Measurements from ENCODE around the gene HSPG2. TPM values are rescaled to one million over a fixed set of nuclear protein-coding genes. Genes with fewer than 3 reads are reported as not detected.

HSPG2 gene
- total and polyA plus RNA-seq, 10 donors, result 14.4 to 395 (median 151) TPM

GRCh38 chr1:21782868-21783678 lies 154.0 kb downstream of the HSPG2 start, which contains the start of gene USP48:
USP48 (minus strand) TSS chr1:21783149; CDS start chr1:21782957, 192 bp downstream.
- peak; percentile 100 for DNase-seq

DNA sequence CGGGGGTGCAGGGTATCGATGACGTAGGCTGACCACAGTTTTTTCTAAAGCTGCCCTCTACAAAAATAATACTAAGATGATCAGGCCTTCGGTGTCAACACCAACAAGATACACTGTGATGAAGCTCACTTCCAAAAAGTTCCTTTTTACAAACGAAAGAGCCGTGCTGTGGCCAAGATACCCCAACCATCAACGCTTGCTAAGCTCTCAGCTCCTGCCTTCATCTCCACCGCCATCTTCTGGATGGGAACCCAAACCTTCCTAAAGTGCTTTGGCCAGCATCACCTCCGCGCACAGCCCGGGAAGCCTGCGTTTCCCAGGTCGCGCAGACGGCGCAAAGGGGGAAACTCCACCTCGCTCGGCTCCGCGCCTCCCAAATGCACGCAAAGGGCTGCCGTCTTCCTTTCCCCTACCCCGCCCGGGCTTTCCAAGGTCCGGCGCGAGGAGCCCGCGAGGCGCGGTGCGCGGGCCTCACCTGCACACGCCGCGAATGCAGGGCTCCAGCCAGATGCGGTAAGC lies 154.7 kb downstream of the HSPG2 start:
- H3K4me1 ChIP-seq, result peaks cover 21 to 57% (median 44%) of the 10 kb centered on the region in 6 donors
- TF ChIP-seq, protein P1, sequence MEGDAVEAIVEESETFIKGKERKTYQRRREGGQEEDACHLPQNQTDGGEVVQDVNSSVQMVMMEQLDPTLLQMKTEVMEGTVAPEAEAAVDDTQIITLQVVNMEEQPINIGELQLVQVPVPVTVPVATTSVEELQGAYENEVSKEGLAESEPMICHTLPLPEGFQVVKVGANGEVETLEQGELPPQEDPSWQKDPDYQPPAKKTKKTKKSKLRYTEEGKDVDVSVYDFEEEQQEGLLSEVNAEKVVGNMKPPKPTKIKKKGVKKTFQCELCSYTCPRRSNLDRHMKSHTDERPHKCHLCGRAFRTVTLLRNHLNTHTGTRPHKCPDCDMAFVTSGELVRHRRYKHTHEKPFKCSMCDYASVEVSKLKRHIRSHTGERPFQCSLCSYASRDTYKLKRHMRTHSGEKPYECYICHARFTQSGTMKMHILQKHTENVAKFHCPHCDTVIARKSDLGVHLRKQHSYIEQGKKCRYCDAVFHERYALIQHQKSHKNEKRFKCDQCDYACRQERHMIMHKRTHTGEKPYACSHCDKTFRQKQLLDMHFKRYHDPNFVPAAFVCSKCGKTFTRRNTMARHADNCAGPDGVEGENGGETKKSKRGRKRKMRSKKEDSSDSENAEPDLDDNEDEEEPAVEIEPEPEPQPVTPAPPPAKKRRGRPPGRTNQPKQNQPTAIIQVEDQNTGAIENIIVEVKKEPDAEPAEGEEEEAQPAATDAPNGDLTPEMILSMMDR (IDR thresholded peaks at IDR 0.05 in 8 of 11, conservative IDR thresholded peaks at IDR 0.05 in 3 of 11), result peak in 5 of 11 experiments; percentile 9 to 36 (median 25)
- TF ChIP-seq POLR2A (IDR thresholded peaks at IDR 0.05) (no peak), POLR2AphosphoS5 (IDR thresholded peaks at IDR 0.05) (no peak)
- DNase-seq, result no peak

More at GRCh38 chr1:21782868-21783678, 154.0 kb downstream of the HSPG2 start, which contains the start of gene USP48:
- Histone ChIP-seq H3K27me3 (replicated peaks in 1 of 7) (no peaks in the 10 kb centered on the region), H3K4me1 (peaks cover 21 to 53% (median 42%) of the 10 kb centered on the region in 6 donors), H3K4me3 (peak within 1 kb of the TSS; percentile 62 to 100 (median 98)), H3K27ac (peak within 1 kb of the TSS; percentile 95 to 100 (median 100)), H3K9me3 (no peaks in the 10 kb centered on the region), H3K36me3 (no peaks in the 10 kb centered on the region)
- intact Hi-C loops (cut with DNase I; ENCODE audit: low total_unique reads), result no loop called here
- WGBS, 5 donors, result 0 to 1% (median 0%) methylated on average over 48 to 82 of the region's 82 CpGs
- TF ChIP-seq, protein P1 (IDR thresholded peaks at IDR 0.05 in 8 of 11, conservative IDR thresholded peaks at IDR 0.05 in 3 of 11), result peak in 3 of 11 experiments; percentile 2 to 14 (median 12)
- TF ChIP-seq POLR2AphosphoS5 (IDR thresholded peaks at IDR 0.05), result peak; percentile 99 to 100 (median 99)
- TF ChIP-seq POLR2A (IDR thresholded peaks at IDR 0.05), result peak; percentile 85 to 94 (median 88)

DNA sequence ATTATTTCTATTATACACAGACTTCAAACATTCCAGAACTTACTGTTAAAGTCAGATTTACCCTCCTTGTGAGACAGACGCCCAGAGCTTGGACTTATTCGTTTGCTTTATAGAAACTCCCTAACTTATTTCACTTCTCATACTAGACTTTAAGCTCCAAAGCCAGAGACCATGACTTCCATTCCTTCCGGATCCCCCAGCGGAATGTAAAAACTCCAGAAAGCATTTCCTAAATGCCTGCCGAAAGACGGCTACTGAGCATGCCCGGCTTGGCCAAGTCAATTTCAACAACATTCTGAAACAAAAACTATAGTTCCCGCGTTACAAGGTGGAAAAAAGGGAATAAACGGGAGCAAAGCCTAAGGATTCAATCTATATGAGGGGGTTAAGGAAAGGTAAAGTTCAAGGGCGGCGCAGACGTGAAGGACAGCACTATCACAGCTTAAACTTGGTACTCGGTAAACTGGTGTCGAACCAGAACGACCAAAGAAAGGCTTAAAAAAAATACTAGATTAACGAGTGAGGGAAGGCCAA lies 155.2 kb downstream of the HSPG2 start:
- DNase-seq, result no peak
- Histone ChIP-seq H3K4me3 (peak overlapping the region; percentile 62 to 100 (median 98)), H3K27ac (peak overlapping the region; percentile 95 to 100 (median 100)), H3K27me3 (replicated peaks in 1 of 7) (no peaks in the 10 kb centered on the region), H3K36me3 (no peaks in the 10 kb centered on the region), H3K9me3 (no peaks in the 10 kb centered on the region), H3K4me1 (peaks cover 21 to 62% (median 49%) of the 10 kb centered on the region in 6 donors)
- no peak for TF ChIP-seq POLR2AphosphoS5 (IDR thresholded peaks at IDR 0.05)
- TF ChIP-seq, protein P1 (IDR thresholded peaks at IDR 0.05 in 8 of 11, conservative IDR thresholded peaks at IDR 0.05 in 3 of 11), result no peak
- TF ChIP-seq POLR2A (IDR thresholded peaks at IDR 0.05), result no peak
- intact Hi-C loops (cut with DNase I; ENCODE audit: low total_unique reads), result no loop called here
- 0 to 2% (median 1%) methylated on average over 17 of the region's 17 CpGs for WGBS, 5 donors

More for the DNA sequence above, 154.7 kb downstream of the HSPG2 start:
- no peaks in the 10 kb centered on the region for H3K27me3 ChIP-seq (replicated peaks in 1 of 7)
- intact Hi-C loops (cut with DNase I; ENCODE audit: low total_unique reads), result no loop called here
- H3K36me3 ChIP-seq, result no peaks in the 10 kb centered on the region
- no peaks in the 10 kb centered on the region for H3K9me3 ChIP-seq
- H3K27ac ChIP-seq, result peak overlapping the region; percentile 95 to 100 (median 100)
- WGBS, 5 donors, result 0 to 1% (median 0%) methylated on average over 23 to 37 of the region's 37 CpGs
- peak overlapping the region; percentile 62 to 100 (median 98) for H3K4me3 ChIP-seq

Measured in spleen (tissue), 11 donors.